Effector memory CD4-positive, alpha-beta T cell (primary cell): Measurements from ENCODE around the gene EPGN.
"Not testable (repeated sequence)": the region's sequence is repeated elsewhere in the genome, so short reads cannot be mapped to it uniquely, and the experiment has no call there.

Source experiments
- DNase-seq, 3 donors: peaks; one replicate each; pipeline ENCODE4 v3.0.0-alpha.2; 2020
- H3K27ac ChIP-seq: 2 replicates; pipeline ENCODE4 v1.7.0; 2013; ENCODE audit warnings: mild to moderate bottlenecking, low read length, moderate library complexity; ENCODE audit not compliant: insufficient read depth, poor library complexity, severe bottlenecking
- H3K27me3 ChIP-seq: replicated peaks from 2 replicates; pipeline ENCODE4 v1.7.0; 2013; ENCODE audit warnings: mild to moderate bottlenecking, low read length; ENCODE audit not compliant: insufficient read depth, control insufficient read depth, poor library complexity, severe bottlenecking
- H3K36me3 ChIP-seq: 2 replicates; pipeline ENCODE4 v1.7.0; 2013; ENCODE audit warnings: mild to moderate bottlenecking, low read length, moderate library complexity; ENCODE audit not compliant: control insufficient read depth, insufficient read depth
- H3K4me1 ChIP-seq: 2 replicates; pipeline ENCODE4 v1.7.0; 2013; ENCODE audit warnings: low read length, mild to moderate bottlenecking; ENCODE audit not compliant: control insufficient read depth, insufficient read depth, poor library complexity, severe bottlenecking
- H3K4me3 ChIP-seq: 2 replicates; pipeline ENCODE4 v1.7.0; 2013; ENCODE audit warnings: low read length, low read depth, mild to moderate bottlenecking; ENCODE audit not compliant: insufficient read depth, poor library complexity, severe bottlenecking
- H3K9me3 ChIP-seq: 2 replicates; pipeline ENCODE4 v1.7.0; 2013; ENCODE audit warnings: mild to moderate bottlenecking, low read length, moderate library complexity; ENCODE audit not compliant: control insufficient read depth

EPGN gene

GRCh38 chr4:74331252-74331651, 23.0 kb downstream of the EPGN start:
- no peaks in the 10 kb centered on the region for H3K4me1 ChIP-seq
- no peak for DNase-seq
- H3K27me3 ChIP-seq = no peaks in the 10 kb centered on the region
- no peaks in the 10 kb centered on the region for H3K36me3 ChIP-seq
- no peaks in the 10 kb centered on the region for H3K9me3 ChIP-seq
- H3K27ac ChIP-seq = no peak overlapping the region
- H3K4me3 ChIP-seq = no peak overlapping the region

DNA sequence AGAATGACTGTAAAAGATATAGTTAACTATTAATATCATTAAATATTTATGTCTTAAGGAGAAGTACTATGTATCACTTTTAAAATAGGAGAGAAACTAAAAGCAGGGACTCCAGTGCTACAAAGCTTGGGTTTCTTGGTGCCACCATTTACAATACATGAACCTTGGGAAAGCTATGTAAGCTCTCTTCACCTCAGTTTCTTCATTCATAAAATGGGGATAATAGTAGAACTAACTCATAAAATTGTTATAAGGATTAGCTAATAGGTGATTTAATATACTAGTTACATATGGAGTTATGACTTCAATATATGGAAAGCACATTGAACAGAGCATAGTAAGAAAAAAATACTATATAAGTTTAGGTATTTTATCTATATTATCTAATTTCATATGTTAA, 23.7 kb downstream of the EPGN start:
- Histone ChIP-seq H3K4me3 (no peak overlapping the region), H3K27ac (no peak overlapping the region), H3K36me3 (no peaks in the 10 kb centered on the region), H3K27me3 (no peaks in the 10 kb centered on the region), H3K9me3 (no peaks in the 10 kb centered on the region), H3K4me1 (no peaks in the 10 kb centered on the region)
- no peak for DNase-seq

DNA sequence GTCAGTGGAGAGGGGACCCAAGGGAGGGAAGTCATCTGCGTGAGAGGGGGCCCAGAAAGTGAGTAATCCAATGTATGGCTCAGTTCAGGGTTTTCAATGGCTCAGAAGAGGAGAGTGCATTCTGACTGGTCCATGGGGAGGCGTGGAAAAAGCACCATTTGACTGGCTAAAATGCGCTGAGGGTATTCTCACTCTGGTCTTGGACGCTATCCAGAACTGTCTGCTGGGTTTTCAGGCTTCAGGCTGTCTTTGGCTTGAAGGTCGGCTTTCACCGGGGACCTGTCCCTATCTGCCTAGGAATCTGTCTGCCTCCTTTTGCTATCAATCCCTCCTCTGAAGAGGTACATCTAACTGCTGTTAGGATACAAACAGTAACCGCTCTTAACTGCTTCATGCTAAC, 26.4 kb downstream of the EPGN start:
- no peaks in the 10 kb centered on the region for H3K4me1 ChIP-seq
- no peaks in the 10 kb centered on the region for H3K9me3 ChIP-seq
- no peaks in the 10 kb centered on the region for H3K27me3 ChIP-seq
- no peak for DNase-seq
- H3K36me3 ChIP-seq = no peaks in the 10 kb centered on the region
- H3K27ac ChIP-seq = no peak overlapping the region
- no peak overlapping the region for H3K4me3 ChIP-seq

DNA sequence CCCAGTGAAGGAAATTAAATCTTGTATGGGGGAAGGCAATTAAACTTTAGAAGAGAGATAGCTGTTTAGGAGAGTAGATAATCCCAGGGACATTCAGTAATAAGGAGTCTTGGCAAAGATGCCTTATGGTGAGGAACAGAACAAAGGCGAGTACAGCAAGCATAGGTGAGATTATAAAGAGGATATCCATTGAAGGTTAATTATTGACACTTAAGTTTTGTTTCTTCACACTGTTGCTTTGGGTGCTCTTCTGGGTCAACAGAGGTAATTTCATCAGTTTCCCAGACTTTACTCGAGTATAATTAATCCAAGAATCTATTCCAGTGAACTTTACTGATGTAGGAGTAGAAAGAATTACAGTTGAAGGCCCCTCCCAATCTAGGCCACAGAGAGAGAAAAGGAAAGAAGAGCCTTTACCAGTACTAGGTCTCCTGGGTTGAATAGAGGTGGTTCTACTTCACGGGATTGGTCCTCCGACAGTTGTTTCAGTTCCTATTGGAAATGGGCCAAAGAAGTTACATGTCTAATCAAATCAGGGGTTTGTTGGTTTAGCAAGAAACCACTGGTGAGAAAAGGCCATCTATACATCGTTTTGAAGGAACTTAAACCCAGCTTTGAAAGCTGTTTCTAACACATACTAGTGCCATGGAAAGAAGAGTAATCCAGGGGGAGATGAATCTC, 27.2 kb downstream of the EPGN start:
- DNase-seq = no peak

GRCh38 chr4:74338792-74339333, 30.6 kb downstream of the EPGN start:
- Histone ChIP-seq H3K27ac (no peak overlapping the region), H3K27me3 (no peaks in the 10 kb centered on the region), H3K36me3 (no peaks in the 10 kb centered on the region), H3K4me1 (no peaks in the 10 kb centered on the region), H3K4me3 (no peak overlapping the region), H3K9me3 (no peaks in the 10 kb centered on the region)
- no peak for DNase-seq

More for the DNA sequence above, 27.2 kb downstream of the EPGN start:
- no peak overlapping the region for H3K27ac ChIP-seq
- H3K36me3 ChIP-seq = no peaks in the 10 kb centered on the region
- no peaks in the 10 kb centered on the region for H3K27me3 ChIP-seq
- H3K9me3 ChIP-seq = no peaks in the 10 kb centered on the region
- H3K4me3 ChIP-seq = no peak overlapping the region
- H3K4me1 ChIP-seq = no peaks in the 10 kb centered on the region

GRCh38 chr4:74339501-74339900, 31.2 kb downstream of the EPGN start:
- Histone ChIP-seq H3K4me1 (no peaks in the 10 kb centered on the region), H3K27ac (no peak overlapping the region), H3K4me3 (no peak overlapping the region), H3K27me3 (no peaks in the 10 kb centered on the region), H3K36me3 (no peaks in the 10 kb centered on the region), H3K9me3 (no peaks in the 10 kb centered on the region)
- no peak for DNase-seq

DNA sequence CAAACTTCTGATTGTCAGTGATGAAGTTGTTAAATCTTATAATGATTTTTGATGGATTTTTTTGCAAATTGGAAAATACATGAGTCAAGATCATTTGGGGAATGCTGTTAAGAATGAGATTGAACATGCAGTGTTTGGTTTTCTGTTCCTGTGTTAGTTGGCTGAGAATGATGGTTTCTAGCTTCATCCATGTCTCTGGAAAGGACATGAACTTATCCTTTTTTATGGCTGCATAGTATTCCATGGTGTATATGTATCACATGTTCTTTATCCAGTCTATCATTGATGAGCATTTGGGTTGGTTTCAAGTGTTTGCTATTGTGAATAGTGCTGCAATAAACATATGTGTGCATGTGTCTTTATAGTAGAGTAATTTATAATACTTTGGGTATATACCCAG, 32.2 kb downstream of the EPGN start:
- H3K36me3 ChIP-seq, H3K4me3 ChIP-seq, DNase-seq, H3K27ac ChIP-seq, H3K4me1 ChIP-seq, H3K9me3 ChIP-seq, H3K27me3 ChIP-seq: not testable (repeated sequence)

GRCh38 chr4:74344031-74344430, 35.8 kb downstream of the EPGN start:
- H3K4me1 ChIP-seq = no peaks in the 10 kb centered on the region
- no peak overlapping the region for H3K4me3 ChIP-seq
- H3K9me3 ChIP-seq = no peaks in the 10 kb centered on the region
- no peaks in the 10 kb centered on the region for H3K36me3 ChIP-seq
- no peak overlapping the region for H3K27ac ChIP-seq
- DNase-seq = no peak
- H3K27me3 ChIP-seq = no peaks in the 10 kb centered on the region

DNA sequence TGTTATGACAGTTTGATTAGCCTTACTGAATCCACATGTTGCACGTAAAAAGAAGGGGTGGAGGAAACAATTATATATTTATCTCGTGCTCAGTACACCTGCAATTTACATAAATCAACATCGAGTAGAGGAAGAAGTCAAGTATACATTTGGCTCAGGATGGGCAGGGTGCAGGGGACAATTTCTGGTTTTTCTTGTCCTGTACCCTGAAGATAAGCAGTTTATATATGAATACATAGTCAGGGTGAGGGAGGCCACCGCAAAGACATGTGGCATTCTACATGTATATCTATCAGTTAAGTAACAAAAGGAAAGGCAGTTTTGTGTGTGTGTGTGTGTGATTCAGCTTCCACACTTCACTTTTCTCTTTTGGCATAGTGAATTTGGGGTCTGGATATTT, 45.6 kb downstream of the EPGN start:
- Histone ChIP-seq H3K36me3 (no peaks in the 10 kb centered on the region), H3K4me3 (no peak overlapping the region), H3K27ac (no peak overlapping the region), H3K9me3 (no peaks in the 10 kb centered on the region), H3K27me3 (no peaks in the 10 kb centered on the region), H3K4me1 (no peaks in the 10 kb centered on the region)
- DNase-seq = no peak

- DNase-seq = no peak
- H3K27me3 ChIP-seq = no peaks in the 10 kb centered on the region
- no peak overlapping the region for H3K4me3 ChIP-seq
- no peaks in the 10 kb centered on the region for H3K9me3 ChIP-seq
- H3K4me1 ChIP-seq = no peaks in the 10 kb centered on the region
- no peaks in the 10 kb centered on the region for H3K36me3 ChIP-seq
- no peak overlapping the region for H3K27ac ChIP-seq
These were observed 49.7 kb downstream of the EPGN start for GRCh38 chr4:74357965-74358364.
